OCI-LY7 (cell line): ENCODE measurements around the gene C7orf57. TPM values are rescaled to one million over a fixed set of nuclear protein-coding genes. Genes with fewer than 3 reads are reported as not detected.

Source experiments
- BruUV-seq: library from RNA; stranded (reverse); fragments of 400-500 nt; replicated peaks from 2 replicates; lab custom pipeline; 2021; lab: Mats Ljungman, UMichigan
- CTCF ChIA-PET: fragments of 300-600 bp; sonication (Branson Sonifier 250); formaldehyde crosslinking; loops from one replicate; lab custom pipeline; 2022; ENCODE audit warnings: antibody characterized with exemption; ENCODE audit not compliant: unreplicated experiment; lab: Charles Lee
- POLR2A ChIA-PET: fragments of 300-600 bp; sonication (Branson Sonifier 250); formaldehyde crosslinking; loops from one replicate; lab custom pipeline; 2022; ENCODE audit warnings: antibody characterized with exemption; lab: Charles Lee
- DNase-seq: peaks from one replicate; pipeline ENCODE4 v3.0.0-alpha.2; 2015; ENCODE audit warnings: low spot score
- H2AFZ ChIP-seq: fragments of 200-600 bp; sonication (generic), shearing (Covaris generic); 2 replicates; pipeline ENCODE4 v1.6.1; 2014; ENCODE audit warnings: mild to moderate bottlenecking, antibody characterized with exemption, low read length, moderate library complexity
- H3K27ac ChIP-seq: fragments of 200-600 bp; sonication (generic); 2 replicates; pipeline ENCODE4 v1.5.1; 2014; ENCODE audit warnings: mixed run types, low read depth, mild to moderate bottlenecking, moderate library complexity, low read length, inconsistent platforms; ENCODE audit not compliant: poor library complexity, severe bottlenecking
- H3K36me3 ChIP-seq: fragments of 200-600 bp; sonication (generic); 2 replicates; pipeline ENCODE4 v1.6.1; 2014; ENCODE audit warnings: mild to moderate bottlenecking, antibody characterized with exemption, low read length, moderate library complexity, mixed read lengths; ENCODE audit not compliant: insufficient read depth
- H3K4me1 ChIP-seq: fragments of 200-600 bp; sonication (generic); 2 replicates; pipeline ENCODE4 v1.5.1; 2014; ENCODE audit warnings: mild to moderate bottlenecking, low read length; ENCODE audit not compliant: insufficient read depth, poor library complexity, severe bottlenecking
- H3K4me2 ChIP-seq: fragments of 200-600 bp; sonication (generic); 2 replicates; pipeline ENCODE4 v1.6.1; 2014; ENCODE audit warnings: mild to moderate bottlenecking, low read length
- H3K4me3 ChIP-seq: fragments of 200-600 bp; sonication (generic); 2 replicates; pipeline ENCODE4 v1.5.1; 2014; ENCODE audit warnings: mild to moderate bottlenecking, low read depth, low read length; ENCODE audit not compliant: poor library complexity, severe bottlenecking
- H3K79me2 ChIP-seq: fragments of 200-600 bp; sonication (generic); 2 replicates; pipeline ENCODE4 v1.6.1; 2016; ENCODE audit warnings: low read depth, mild to moderate bottlenecking, low read length, moderate library complexity, mixed read lengths; ENCODE audit not compliant: insufficient read depth
- H3K9me2 ChIP-seq: fragments of 200-600 bp; sonication (generic); 2 replicates; pipeline ENCODE4 v1.6.1; 2016; ENCODE audit warnings: mild to moderate bottlenecking, low read length, mixed read lengths; ENCODE audit not compliant: insufficient read depth
- H3K9me3 ChIP-seq: fragments of 200-600 bp; sonication (generic); 2 replicates; pipeline ENCODE4 v1.6.1; 2014; ENCODE audit warnings: mild to moderate bottlenecking, mixed run types, low read length, mixed read lengths
- H4K20me1 ChIP-seq: fragments of 200-600 bp; sonication (generic); 2 replicates; pipeline ENCODE4 v1.6.1; 2014; ENCODE audit warnings: mild to moderate bottlenecking, antibody characterized with exemption, low read length, moderate library complexity, mixed read lengths; ENCODE audit not compliant: insufficient read depth
- CTCF ChIP-seq: fragments of 200-600 bp; sonication (generic); conservative IDR thresholded peaks from 2 replicates; pipeline ENCODE4 v1.5.1; 2014; ENCODE audit warnings: mild to moderate bottlenecking, antibody characterized with exemption, low read length, moderate library complexity, mixed read lengths
- EZH2phosphoT487 ChIP-seq: fragments of 200-600 bp; sonication (generic); IDR thresholded peaks from 2 replicates; pipeline ENCODE4 v1.6.1; 2018; ENCODE audit warnings: low read depth, borderline replicate concordance, mild to moderate bottlenecking, mixed run types, antibody characterized with exemption, low read length, moderate library complexity, mixed read lengths
- intact Hi-C: fragments of 100-400 bp; cut with micrococcal nuclease; formaldehyde crosslinking; loops from one replicate; pipeline ENCODE4 v1.10.0; 2022; ENCODE audit not compliant: unreplicated experiment
- total RNA-seq, 2 experiments: library from RNA; depleted of rRNA in 1 of 2; stranded (reverse); fragments of >200 nt in 1 of 2; shearing (Covaris generic) in 1 of 2; gene quantifications; 2 replicates each; pipeline ENCODE4 v1.2.3, GENCODE V29; 2014 to 2022

C7orf57 gene
- total RNA-seq, 2 experiments from 2014 or later: 0.25 to 0.29 TPM

GRCh38 chr7:48063985-48064384 lies 28.6 kb downstream of the C7orf57 start:
- no peak for TF ChIP-seq EZH2phosphoT487
- no peak for TF ChIP-seq CTCF
- H3K36me3 ChIP-seq: no peaks in the 10 kb centered on the region
- intact Hi-C loops: no loop called here
- no peaks in the 10 kb centered on the region for H3K9me3 ChIP-seq
- no peaks in the 10 kb centered on the region for H4K20me1 ChIP-seq
- ChIA-PET CTCF (no interaction called here), POLR2A (no interaction called here)
- no TSS peak for BruUV-seq
- no peak overlapping the region for H3K4me2 ChIP-seq
- no peak overlapping the region for H2AFZ ChIP-seq
- H3K79me2 ChIP-seq: no peaks in the 10 kb centered on the region; the same call in 1 of the 2 replicates
- H3K27ac ChIP-seq: no peak overlapping the region
- H3K9me2 ChIP-seq: no peaks in the 10 kb centered on the region
- H3K4me1 ChIP-seq: no peaks in the 10 kb centered on the region
- H3K4me3 ChIP-seq: no peak overlapping the region
- DNase-seq: no peak

- TF ChIP-seq CTCF: no peak
- Histone ChIP-seq H3K27ac (no peak overlapping the region), H3K9me2 (no peaks in the 10 kb centered on the region), H2AFZ (no peak overlapping the region), H3K79me2 (no peaks in the 10 kb centered on the region; the same call in 1 of the 2 replicates), H4K20me1 (no peaks in the 10 kb centered on the region), H3K4me3 (no peak overlapping the region), H3K9me3 (no peaks in the 10 kb centered on the region), H3K4me2 (no peak overlapping the region), H3K36me3 (no peaks in the 10 kb centered on the region), H3K4me1 (no peaks in the 10 kb centered on the region)
- POLR2A ChIA-PET: interaction anchor here (0.6 kb wide), 1 partner anchor 16 kb away, joined by 4 read pairs; no protein-coding TSS in a partner anchor
- intact Hi-C loops: no loop called here
- BruUV-seq: no TSS peak
- CTCF ChIA-PET: no interaction called here
- DNase-seq: no peak
Observed at GRCh38 chr7:48067475-48067874, 32.1 kb downstream of the C7orf57 start.

GRCh38 chr7:48074204-48074654 lies 38.9 kb downstream of the C7orf57 start:
- no peaks in the 10 kb centered on the region for H3K9me2 ChIP-seq
- no peaks in the 10 kb centered on the region for H3K4me1 ChIP-seq
- BruUV-seq: no TSS peak
- H3K27ac ChIP-seq: no peak overlapping the region
- H3K9me3 ChIP-seq: no peaks in the 10 kb centered on the region
- intact Hi-C loops: no loop called here
- DNase-seq: no peak
- H3K36me3 ChIP-seq: no peaks in the 10 kb centered on the region
- no peak overlapping the region for H3K4me3 ChIP-seq
- no peak for TF ChIP-seq EZH2phosphoT487
- TF ChIP-seq CTCF: no peak
- ChIA-PET POLR2A (interaction anchor here (0.8 kb wide), 1 partner anchor 11 kb away, joined by 3 read pairs; no protein-coding TSS in a partner anchor), CTCF (no interaction called here)
- no peaks in the 10 kb centered on the region for H4K20me1 ChIP-seq
- H3K79me2 ChIP-seq: no peaks in the 10 kb centered on the region
- H3K4me2 ChIP-seq: no peak overlapping the region
- no peak overlapping the region for H2AFZ ChIP-seq
